ENCODE results near the gene KRT38. TPM values are rescaled to one million over a fixed set of nuclear protein-coding genes. Genes with fewer than 3 reads are reported as not detected.
"Not testable (repeated sequence)": the region's sequence is repeated elsewhere in the genome, so short reads cannot be mapped to it uniquely, and the experiment has no call there.

Gene KRT38
- polyA plus RNA-seq, 3 donors from 2014 or later = not detected

DNA sequence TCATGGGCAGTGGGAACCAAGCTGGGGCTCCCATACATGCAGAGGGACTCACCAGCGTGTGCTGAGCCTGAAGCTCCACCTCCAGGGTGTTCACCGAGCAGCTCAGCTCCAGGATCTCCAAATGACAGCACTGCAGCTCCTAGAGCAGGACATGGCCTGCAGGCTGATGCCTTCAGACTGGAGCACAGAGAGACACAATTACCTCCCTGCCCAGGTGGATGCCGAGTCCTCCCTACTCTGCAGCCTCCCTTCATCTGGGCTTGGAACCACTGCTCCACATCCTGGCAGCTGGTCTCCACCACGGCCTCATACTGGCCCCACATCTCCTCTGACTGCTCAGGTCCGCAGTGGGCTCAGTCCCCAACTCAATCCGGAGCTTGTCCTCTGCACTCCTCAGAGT, 8.2 kb upstream of the KRT38 start:
- no peak overlapping the region for H3K27ac Mint-ChIP-seq

DNA sequence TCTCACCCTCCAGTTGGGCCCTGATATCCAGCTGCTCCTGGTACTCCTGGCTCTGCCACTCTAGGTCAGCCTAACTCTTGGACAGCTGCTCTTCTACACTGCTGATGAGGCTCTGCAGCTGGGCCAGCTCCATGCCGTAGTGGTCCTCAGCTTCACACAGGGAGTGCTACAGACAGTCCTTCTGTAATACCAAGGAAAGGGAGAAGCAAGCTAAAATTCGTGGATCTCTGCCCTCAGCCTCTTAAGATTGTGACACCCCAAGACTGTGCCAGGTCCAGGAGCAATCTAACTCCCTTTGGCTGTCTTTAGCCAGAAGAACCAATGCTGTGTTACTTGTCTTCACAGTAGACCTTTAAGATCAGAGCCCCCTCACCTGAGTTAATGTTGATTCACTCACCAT, 7.7 kb upstream of the KRT38 start:
- Mint-ChIP-seq H3K4me3 (no peak overlapping the region), H3K9me3 (peaks cover 0 to 3% (median 0%) of the 10 kb centered on the region in 6 donors), H3K36me3 (no peaks in the 10 kb centered on the region), H3K27me3 (ENCODE audit: low read depth in 3 of 3) (peaks cover 0 to 7% (median 5%) of the 10 kb centered on the region in 3 donors), H3K4me1 (no peaks in the 10 kb centered on the region), H3K27ac (no peak overlapping the region)
- DNase-seq = no peak

More for the DNA sequence above, 8.2 kb upstream of the KRT38 start:
- no peak for DNase-seq
- Mint-ChIP-seq H3K9me3 (peaks cover 0 to 3% (median 0%) of the 10 kb centered on the region in 6 donors), H3K4me1 (no peaks in the 10 kb centered on the region), H3K4me3 (no peak overlapping the region), H3K36me3 (no peaks in the 10 kb centered on the region), H3K27me3 (ENCODE audit: low read depth in 3 of 3) (peaks cover 0 to 5% (median 3%) of the 10 kb centered on the region in 3 donors)

DNA sequence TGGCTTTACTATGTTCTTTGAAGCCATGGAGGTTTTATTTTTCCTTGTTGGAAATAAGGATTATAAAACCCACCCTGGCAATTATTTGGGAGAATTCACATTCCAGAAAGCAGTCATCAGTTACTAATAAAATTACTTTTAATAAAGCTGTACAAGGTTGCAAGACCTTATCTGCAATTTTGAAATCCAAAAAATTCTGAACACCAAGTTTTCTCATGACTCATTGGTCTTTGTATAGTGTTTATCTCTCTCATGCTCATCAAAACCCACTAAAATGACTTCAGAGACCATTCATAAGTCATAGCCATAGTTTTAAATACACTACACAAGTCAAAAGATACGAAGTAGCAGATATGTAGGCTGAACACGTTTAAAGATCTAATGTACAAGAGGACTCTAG, 6.0 kb upstream of the KRT38 start:
- no peak for DNase-seq
- Mint-ChIP-seq H3K36me3 (no peaks in the 10 kb centered on the region), H3K4me3 (no peak overlapping the region), H3K27ac (no peak overlapping the region), H3K9me3 (peaks cover 0 to 3% (median 0%) of the 10 kb centered on the region in 6 donors), H3K27me3 (ENCODE audit: low read depth in 3 of 3) (peaks cover 0 to 7% (median 5%) of the 10 kb centered on the region in 3 donors), H3K4me1 (no peaks in the 10 kb centered on the region)

DNA sequence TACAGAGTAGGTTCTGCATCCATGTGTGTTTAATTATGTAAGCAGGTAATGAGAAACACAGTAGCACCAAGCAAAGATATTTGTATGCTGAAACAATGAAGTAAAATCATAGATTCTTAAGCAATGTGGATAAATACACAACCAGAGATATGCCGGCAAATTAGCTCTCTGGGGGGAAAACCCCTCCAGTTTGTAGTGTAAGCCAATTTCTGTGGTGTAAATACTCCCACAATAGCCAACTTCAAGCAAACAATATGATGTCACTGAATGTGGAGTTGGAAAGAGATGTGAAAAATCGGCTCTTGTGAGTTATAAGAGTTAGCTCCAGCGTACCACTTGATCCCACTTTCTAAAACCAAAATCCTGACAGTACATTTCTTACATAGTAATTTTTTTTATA, 3.9 kb upstream of the KRT38 start:
- Mint-ChIP-seq H3K36me3 (no peaks in the 10 kb centered on the region), H3K9me3 (peaks cover 0 to 3% (median 0%) of the 10 kb centered on the region in 6 donors), H3K4me1 (no peaks in the 10 kb centered on the region), H3K4me3 (no peak overlapping the region), H3K27me3 (ENCODE audit: low read depth in 3 of 3) (peaks cover 0 to 4% (median 4%) of the 10 kb centered on the region in 3 donors), H3K27ac (no peak overlapping the region)
- DNase-seq = no peak

DNA sequence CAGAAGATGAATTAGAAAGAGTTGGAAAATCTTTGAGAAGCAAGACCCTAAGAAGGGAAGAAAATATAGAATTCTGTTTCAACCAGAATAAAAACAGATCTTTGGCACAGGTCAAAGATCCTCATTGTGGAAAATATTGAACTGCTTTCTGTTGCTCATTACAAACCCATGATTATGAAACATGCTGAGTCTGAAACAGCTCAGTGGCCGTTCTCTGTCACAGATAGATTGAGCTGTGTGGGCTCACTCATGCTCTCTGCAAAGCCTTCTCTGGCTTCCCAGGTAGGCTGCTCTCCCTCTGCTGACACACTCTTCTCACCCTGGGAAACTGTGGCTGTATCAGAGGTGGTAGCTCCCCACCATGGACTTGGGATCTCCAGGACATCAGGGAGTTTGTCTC, 3.4 kb upstream of the KRT38 start:
- Mint-ChIP-seq H3K27ac (no peak overlapping the region), H3K4me3 (no peak overlapping the region), H3K9me3 (peaks cover 0 to 3% (median 0%) of the 10 kb centered on the region in 6 donors), H3K36me3 (no peaks in the 10 kb centered on the region), H3K27me3 (ENCODE audit: low read depth in 3 of 3) (peaks cover 0 to 6% (median 4%) of the 10 kb centered on the region in 3 donors), H3K4me1 (no peaks in the 10 kb centered on the region)
- no peak for DNase-seq

DNA sequence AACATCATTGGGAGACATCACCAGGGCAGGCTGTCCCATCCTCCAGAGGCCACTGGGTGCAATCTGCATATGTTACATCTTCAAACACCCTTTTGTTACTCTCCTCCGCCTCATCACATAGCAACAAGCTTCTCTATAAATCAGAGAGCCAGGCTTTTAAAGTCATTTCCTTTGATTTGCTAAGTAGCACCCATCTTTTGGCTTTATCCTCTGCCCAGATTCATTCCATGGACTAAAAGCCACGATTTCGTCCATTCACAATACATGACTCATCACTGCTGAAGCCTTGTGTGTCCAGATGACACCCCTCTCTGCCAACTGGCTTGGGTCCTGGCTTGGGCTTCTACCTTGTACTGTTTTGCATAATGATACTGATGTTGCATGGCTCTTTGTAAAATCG, 2.0 kb upstream of the KRT38 start:
- H3K4me1 Mint-ChIP-seq = no peaks in the 10 kb centered on the region
- H3K4me3 Mint-ChIP-seq = no peak overlapping the region
- H3K36me3 Mint-ChIP-seq = no peaks in the 10 kb centered on the region
- H3K27ac Mint-ChIP-seq = no peak overlapping the region
- H3K9me3 Mint-ChIP-seq = peaks cover 0 to 3% (median 0%) of the 10 kb centered on the region in 6 donors
- peaks cover 1 to 8% (median 5%) of the 10 kb centered on the region in 3 donors for H3K27me3 Mint-ChIP-seq (ENCODE audit: low read depth in 3 of 3)
- no peak for DNase-seq

DNA sequence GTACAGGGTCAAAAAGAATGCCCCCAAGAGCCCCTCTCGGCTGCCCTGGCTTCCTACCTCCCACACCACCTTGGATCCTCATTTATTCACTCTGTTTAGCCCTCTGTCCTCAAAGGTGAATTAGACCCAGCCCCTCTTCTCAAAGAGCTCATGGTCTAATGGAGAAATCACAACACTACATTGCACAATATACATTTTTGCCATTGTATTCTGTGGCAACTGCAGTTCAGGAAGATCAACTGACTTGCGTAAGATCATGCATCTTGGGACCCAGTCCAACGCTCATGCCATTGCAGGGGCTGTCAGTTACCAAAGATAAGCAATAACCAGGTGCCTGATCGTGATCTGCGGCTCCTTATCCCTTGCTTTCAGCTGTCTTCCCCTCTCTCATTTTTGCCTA, 1.4 kb downstream of the KRT38 start:
- H3K4me3 Mint-ChIP-seq = no peak overlapping the region
- no peak overlapping the region for H3K27ac Mint-ChIP-seq
- H3K36me3 Mint-ChIP-seq = no peaks in the 10 kb centered on the region
- H3K27me3 Mint-ChIP-seq (ENCODE audit: low read depth in 3 of 3) = peaks cover 2 to 9% (median 2%) of the 10 kb centered on the region in 3 donors
- DNase-seq = no peak
- H3K4me1 Mint-ChIP-seq = no peaks in the 10 kb centered on the region
- H3K9me3 Mint-ChIP-seq = peaks cover 0 to under 1% (median 0%) of the 10 kb centered on the region in 6 donors

DNA sequence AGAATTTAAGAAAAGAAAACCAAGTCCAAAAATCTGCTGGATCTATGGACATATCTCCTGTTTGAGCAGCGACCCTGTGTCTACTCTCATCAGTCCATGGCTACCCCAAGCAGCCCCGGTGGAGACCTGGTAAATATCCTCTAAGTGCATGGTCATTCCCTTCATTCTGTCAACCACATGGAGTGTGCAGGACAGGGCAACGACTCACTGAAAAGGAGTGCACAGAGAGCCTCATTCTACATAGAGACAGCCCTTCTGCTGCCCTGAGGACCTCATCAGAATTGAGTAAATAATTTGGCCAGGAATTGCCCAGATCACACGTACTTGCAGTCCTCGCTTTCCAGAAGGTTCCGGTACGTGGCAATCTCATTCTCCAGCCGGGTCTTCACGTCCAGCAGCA, 3.0 kb downstream of the KRT38 start:
- H3K4me1 Mint-ChIP-seq = no peaks in the 10 kb centered on the region
- peaks cover 2 to 6% (median 3%) of the 10 kb centered on the region in 3 donors for H3K27me3 Mint-ChIP-seq (ENCODE audit: low read depth in 3 of 3)
- no peak for DNase-seq
- no peak overlapping the region for H3K27ac Mint-ChIP-seq
- H3K4me3 Mint-ChIP-seq = no peak overlapping the region
- no peaks in the 10 kb centered on the region for H3K36me3 Mint-ChIP-seq
- H3K9me3 Mint-ChIP-seq = no peaks in the 10 kb centered on the region

DNA sequence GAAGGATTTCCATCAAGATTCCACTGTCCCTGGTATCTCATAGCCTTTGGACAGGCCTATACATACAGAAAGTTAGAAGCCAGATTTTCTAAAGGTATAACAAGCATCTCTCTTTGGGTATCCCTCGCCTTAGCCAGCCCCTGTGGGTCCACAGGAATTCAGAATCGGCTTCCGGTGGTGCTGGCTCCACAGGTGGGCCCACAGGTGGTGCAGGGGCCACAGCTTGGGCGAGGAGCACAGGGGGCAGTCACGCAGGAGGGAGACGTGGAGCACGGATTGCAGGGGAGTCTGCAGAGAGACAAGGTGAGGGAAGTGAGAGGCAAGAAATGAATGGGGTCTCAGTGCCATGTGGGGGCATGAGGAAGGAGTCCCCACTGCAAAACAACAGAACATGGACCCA, 3.5 kb downstream of the KRT38 start:
- no peak for DNase-seq
- peaks cover 2 to 6% (median 4%) of the 10 kb centered on the region in 3 donors for H3K27me3 Mint-ChIP-seq (ENCODE audit: low read depth in 3 of 3)
- H3K4me1 Mint-ChIP-seq = no peaks in the 10 kb centered on the region
- no peak overlapping the region for H3K4me3 Mint-ChIP-seq
- H3K27ac Mint-ChIP-seq = no peak overlapping the region
- no peaks in the 10 kb centered on the region for H3K9me3 Mint-ChIP-seq
- no peaks in the 10 kb centered on the region for H3K36me3 Mint-ChIP-seq

DNA sequence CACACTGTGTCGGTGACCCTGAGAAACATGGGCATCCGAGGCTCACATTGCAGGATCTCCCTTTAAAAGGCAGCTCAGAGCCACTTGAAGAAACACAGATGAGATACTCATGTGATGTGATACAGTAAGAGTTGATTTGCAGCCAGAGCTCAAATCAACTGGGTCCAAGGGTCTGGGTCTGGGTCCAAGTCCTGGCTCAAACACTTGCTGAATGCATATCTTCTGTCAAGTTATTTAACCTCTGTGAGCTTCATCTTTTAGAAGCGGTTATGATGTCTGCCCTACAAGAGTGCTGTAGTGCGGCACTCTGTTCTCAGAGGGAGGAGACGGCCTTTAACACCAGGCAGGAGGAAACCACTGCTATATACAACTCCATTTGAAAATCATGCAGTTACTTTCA, 6.4 kb downstream of the KRT38 start:
- Mint-ChIP-seq H3K4me3 (no peak overlapping the region), H3K27ac (no peak overlapping the region)

DNA sequence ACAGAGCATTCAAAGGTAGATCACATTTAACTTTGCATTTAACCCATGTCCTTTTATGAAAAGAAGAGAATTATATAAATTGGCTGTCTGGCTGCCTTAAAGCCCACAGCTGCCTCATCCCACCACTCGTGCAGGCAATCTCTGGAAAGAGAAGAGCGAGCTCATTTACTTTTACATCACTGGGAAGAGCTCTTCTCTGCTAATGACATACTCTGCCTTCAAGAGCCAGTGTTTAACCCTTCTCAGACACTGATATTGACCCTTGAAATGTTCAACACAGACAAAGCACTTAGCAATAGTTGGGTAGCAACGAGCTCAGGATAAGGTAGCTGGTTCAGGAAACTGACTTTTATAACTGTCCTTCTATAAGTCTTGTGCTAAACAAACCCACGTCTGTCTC, 6.8 kb downstream of the KRT38 start:
- Mint-ChIP-seq H3K27ac (no peak overlapping the region), H3K36me3 (no peaks in the 10 kb centered on the region), H3K27me3 (ENCODE audit: low read depth in 3 of 3) (peaks cover 2 to 8% (median 4%) of the 10 kb centered on the region in 3 donors), H3K4me3 (no peak overlapping the region), H3K4me1 (no peaks in the 10 kb centered on the region), H3K9me3 (no peaks in the 10 kb centered on the region)
- DNase-seq = no peak

More for the DNA sequence above, 6.4 kb downstream of the KRT38 start:
- peaks cover 2 to 8% (median 6%) of the 10 kb centered on the region in 3 donors for H3K27me3 Mint-ChIP-seq (ENCODE audit: low read depth in 3 of 3)
- H3K9me3 Mint-ChIP-seq = no peaks in the 10 kb centered on the region
- H3K4me1 Mint-ChIP-seq = no peaks in the 10 kb centered on the region
- no peak for DNase-seq
- no peaks in the 10 kb centered on the region for H3K36me3 Mint-ChIP-seq

DNA sequence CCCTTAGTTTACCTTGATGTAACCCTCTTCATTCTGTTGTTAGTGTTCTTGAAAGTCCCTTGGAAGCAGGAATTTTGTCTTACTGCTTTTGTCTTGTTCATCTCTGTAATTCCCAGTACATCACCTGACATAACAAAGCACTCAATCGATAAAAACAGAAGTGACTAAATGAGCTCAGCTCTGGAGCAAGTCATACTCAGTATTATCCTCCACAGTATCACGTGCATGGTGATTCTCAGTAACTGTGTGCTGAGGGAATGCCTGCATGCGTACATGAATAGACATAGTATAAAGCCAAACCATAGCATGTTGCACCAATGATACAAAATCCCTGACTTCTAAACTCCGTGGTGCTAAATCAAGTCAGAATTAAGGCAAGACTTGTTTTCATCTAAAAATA, 7.2 kb downstream of the KRT38 start:
- no peak overlapping the region for H3K4me3 Mint-ChIP-seq
- no peaks in the 10 kb centered on the region for H3K4me1 Mint-ChIP-seq
- no peak overlapping the region for H3K27ac Mint-ChIP-seq
- no peaks in the 10 kb centered on the region for H3K9me3 Mint-ChIP-seq
- no peaks in the 10 kb centered on the region for H3K36me3 Mint-ChIP-seq
- DNase-seq = no peak
- peaks cover 2 to 8% (median 4%) of the 10 kb centered on the region in 3 donors for H3K27me3 Mint-ChIP-seq (ENCODE audit: low read depth in 3 of 3)

DNA sequence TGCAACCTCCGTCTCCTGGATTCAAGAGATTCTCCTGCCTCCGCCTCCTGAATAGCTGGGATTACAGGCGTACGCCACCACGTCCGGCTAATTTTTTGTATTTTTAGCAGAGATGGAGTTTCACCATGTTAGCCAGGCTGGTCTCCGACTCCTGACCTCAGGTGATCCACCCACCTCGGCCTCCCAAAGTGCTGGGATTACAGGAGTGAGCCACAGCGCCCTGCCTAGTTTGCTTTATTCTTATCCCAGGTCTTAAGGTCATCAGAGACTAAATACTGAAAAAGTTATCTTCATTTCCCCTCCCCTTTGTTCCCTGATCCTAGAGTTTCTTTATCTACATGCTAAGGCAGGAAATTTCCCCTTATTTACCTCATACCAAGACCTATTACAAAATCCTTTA, 10.4 kb downstream of the KRT38 start:
- H3K36me3 Mint-ChIP-seq; H3K27me3 Mint-ChIP-seq (ENCODE audit: low read depth in 3 of 3); H3K9me3 Mint-ChIP-seq; H3K4me1 Mint-ChIP-seq; H3K4me3 Mint-ChIP-seq; H3K27ac Mint-ChIP-seq; DNase-seq: not testable (repeated sequence)

DNA sequence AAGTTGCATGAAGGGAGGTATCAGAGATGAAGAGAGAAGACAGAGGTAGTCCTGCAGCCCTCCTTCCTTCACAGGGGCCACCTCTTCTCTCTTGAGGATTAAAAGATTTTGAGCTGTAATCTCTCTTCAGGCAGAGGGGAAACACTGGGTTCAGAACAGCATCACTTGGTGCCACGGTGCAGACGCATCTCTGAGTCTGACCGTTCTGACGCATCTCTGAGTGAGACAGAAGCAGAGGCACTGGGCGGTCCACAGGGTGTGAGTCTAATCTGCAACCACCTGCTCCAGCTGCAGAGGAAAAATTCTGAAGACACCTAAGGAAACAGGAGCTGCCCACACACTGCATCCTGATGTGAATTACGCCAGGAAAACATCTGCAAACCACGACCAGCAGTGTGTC, 11.1 kb downstream of the KRT38 start:
- Mint-ChIP-seq H3K9me3 (no peaks in the 10 kb centered on the region), H3K4me1 (no peaks in the 10 kb centered on the region), H3K27me3 (ENCODE audit: low read depth in 3 of 3) (peaks cover 3 to 7% (median 4%) of the 10 kb centered on the region in 3 donors), H3K27ac (no peak overlapping the region), H3K36me3 (no peaks in the 10 kb centered on the region), H3K4me3 (no peak overlapping the region)
- no peak for DNase-seq

DNA sequence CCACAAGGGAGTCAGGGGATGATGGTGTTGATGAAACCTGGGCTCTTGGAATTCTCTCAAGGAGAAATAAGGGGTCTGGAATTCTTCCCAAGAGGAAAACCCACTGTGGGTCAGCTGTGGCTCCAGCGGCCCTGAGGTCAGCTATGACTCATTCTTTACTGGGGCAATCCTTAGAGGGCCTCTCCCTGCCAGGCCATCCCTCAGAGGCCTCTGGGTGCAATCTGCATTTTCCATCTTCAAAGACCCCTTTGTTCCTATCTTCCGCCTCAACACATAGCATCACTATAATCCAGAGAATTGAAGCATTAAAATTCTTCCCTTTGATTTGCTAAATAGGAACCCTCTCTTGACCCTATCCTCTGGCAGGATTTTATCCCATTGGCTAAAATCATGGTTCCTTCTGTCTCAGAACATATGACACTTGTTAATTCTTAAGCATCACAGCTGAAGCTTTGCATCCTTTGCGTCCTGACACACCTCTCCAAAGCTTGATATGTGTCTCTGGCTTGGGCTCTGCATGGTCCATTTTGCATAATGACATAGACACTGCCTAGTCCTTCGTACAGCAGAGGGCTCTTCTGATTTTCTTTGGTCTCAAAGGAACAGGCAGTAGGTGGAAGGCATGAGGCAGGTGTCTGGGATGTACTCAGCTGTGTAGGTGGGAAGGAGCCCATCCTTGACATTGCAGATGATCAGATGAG, 12.0 kb downstream of the KRT38 start:
- no peak overlapping the region for H3K4me3 Mint-ChIP-seq
- no peaks in the 10 kb centered on the region for H3K36me3 Mint-ChIP-seq
- DNase-seq = no peak
- no peak overlapping the region for H3K27ac Mint-ChIP-seq
- peaks cover 3 to 7% (median 4%) of the 10 kb centered on the region in 3 donors for H3K27me3 Mint-ChIP-seq (ENCODE audit: low read depth in 3 of 3)
- no peaks in the 10 kb centered on the region for H3K9me3 Mint-ChIP-seq
- no peaks in the 10 kb centered on the region for H3K4me1 Mint-ChIP-seq

Data from immature natural killer cell (primary cell).